Measurements from ENCODE around the gene METRN. TPM values are rescaled to one million over a fixed set of nuclear protein-coding genes. Genes with fewer than 3 reads are reported as not detected.

The METRN gene
- total RNA-seq, 4 donors from 2014 or later: 4.9 to 47.2 (median 35.2) TPM

GRCh38 chr16:682493-683395, 32.2 kb upstream of the METRN start:
- WGBS, 2 donors (ENCODE audit: low coverage in 1 of 2): 79% methylated on average over 32 of the region's 36 CpGs; no CpG with 5 or more reads in 1 of the 2 donors
- Histone ChIP-seq H3K36me3 (peaks cover 0 to 9% (median 0%) of the 10 kb centered on the region in 4 donors), H3K4me3 (peak overlapping the region in 3 of 4 donors; percentile 55 to 67 (median 56)), H3K27ac (peak overlapping the region in 3 of 4 donors; percentile 78 to 88 (median 78)), H3K9me3 (no peaks in the 10 kb centered on the region), H3K4me1 (peaks cover 34 to 60% (median 47%) of the 10 kb centered on the region in 4 donors), H3K27me3 (no peaks in the 10 kb centered on the region)
- in situ Hi-C loops (cut with MboI; ENCODE audit: low pct_ligation_motif_present in 1 of 4, low pct_unique_long_range_greater_than_20kb in 1 of 4, low sequenced_read_pairs in 3 of 4): no loop called here
- TF ChIP-seq CTCF (IDR thresholded peaks at IDR 0.05): no peak
- TF ChIP-seq POLR2AphosphoS5 (IDR thresholded peaks at IDR 0.05): no peak
- TF ChIP-seq POLR2A (IDR thresholded peaks at IDR 0.05): no peak
- no peak for TF ChIP-seq EP300 (IDR thresholded peaks at IDR 0.05; ENCODE audit: low read depth)
- intact Hi-C loops (cut with DNase I; ENCODE audit: low total_unique reads): no loop called here
- no peak for DNase-seq

GRCh38 chr16:683396-684070, 31.4 kb upstream of the METRN start:
- H3K4me1 ChIP-seq: peaks cover 34 to 55% (median 47%) of the 10 kb centered on the region in 4 donors
- H3K9me3 ChIP-seq: no peaks in the 10 kb centered on the region
- in situ Hi-C loops (cut with MboI; ENCODE audit: low pct_ligation_motif_present in 1 of 4, low pct_unique_long_range_greater_than_20kb in 1 of 4, low sequenced_read_pairs in 3 of 4) (no loop called here), intact Hi-C loops (cut with DNase I; ENCODE audit: low total_unique reads) (no loop called here)
- WGBS, 2 donors (ENCODE audit: low coverage in 1 of 2): 16% methylated on average over 34 of the region's 57 CpGs; no CpG with 5 or more reads in 1 of the 2 donors
- peaks cover 0 to 9% (median 0%) of the 10 kb centered on the region in 4 donors for H3K36me3 ChIP-seq
- TF ChIP-seq POLR2A (IDR thresholded peaks at IDR 0.05) (peak; percentile 16), POLR2AphosphoS5 (IDR thresholded peaks at IDR 0.05) (peak in 2 of 3 donors; percentile 14 to 20), CTCF (IDR thresholded peaks at IDR 0.05) (no peak), EP300 (IDR thresholded peaks at IDR 0.05; ENCODE audit: low read depth) (no peak)
- peak overlapping the region; percentile 78 to 94 (median 83) for H3K27ac ChIP-seq
- DNase-seq: no peak
- H3K27me3 ChIP-seq: no peaks in the 10 kb centered on the region
- peak overlapping the region; percentile 55 to 76 (median 62) for H3K4me3 ChIP-seq

- peak within 1 kb of the TSS; percentile 55 to 90 (median 62) for H3K4me3 ChIP-seq
- intact Hi-C loops (cut with DNase I; ENCODE audit: low total_unique reads) (no loop called here), in situ Hi-C loops (cut with MboI; ENCODE audit: low pct_ligation_motif_present in 1 of 4, low pct_unique_long_range_greater_than_20kb in 1 of 4, low sequenced_read_pairs in 3 of 4) (no loop called here)
- H3K27me3 ChIP-seq: no peaks in the 10 kb centered on the region
- peak; percentile 98 for DNase-seq
- no peaks in the 10 kb centered on the region for H3K9me3 ChIP-seq
- WGBS, 2 donors (ENCODE audit: low coverage in 1 of 2): 0% methylated on average over 29 of the region's 91 CpGs; no CpG with 5 or more reads in 1 of the 2 donors
- TF ChIP-seq POLR2A (IDR thresholded peaks at IDR 0.05) (peak; percentile 51), POLR2AphosphoS5 (IDR thresholded peaks at IDR 0.05) (peak; percentile 65 to 88 (median 83)), EP300 (IDR thresholded peaks at IDR 0.05; ENCODE audit: low read depth) (no peak), CTCF (IDR thresholded peaks at IDR 0.05) (no peak)
- H3K36me3 ChIP-seq: peaks cover 0 to 9% (median 0%) of the 10 kb centered on the region in 4 donors
- peaks cover 36 to 52% (median 48%) of the 10 kb centered on the region in 4 donors for H3K4me1 ChIP-seq
- peak within 1 kb of the TSS; percentile 78 to 94 (median 83) for H3K27ac ChIP-seq
Observed at GRCh38 chr16:684071-684794, 30.7 kb upstream of the METRN start, which contains the start of gene JMJD8. JMJD8 (minus strand) TSS chr16:684334; CDS start chr16:684319, 15 bp downstream.

Measured in transverse colon (tissue), 4 donors.